Measurements from ENCODE around the gene ITPR2.
"Not testable (repeated sequence)": the region's sequence is repeated elsewhere in the genome, so short reads cannot be mapped to it uniquely, and the experiment has no call there.

ITPR2 gene

DNA sequence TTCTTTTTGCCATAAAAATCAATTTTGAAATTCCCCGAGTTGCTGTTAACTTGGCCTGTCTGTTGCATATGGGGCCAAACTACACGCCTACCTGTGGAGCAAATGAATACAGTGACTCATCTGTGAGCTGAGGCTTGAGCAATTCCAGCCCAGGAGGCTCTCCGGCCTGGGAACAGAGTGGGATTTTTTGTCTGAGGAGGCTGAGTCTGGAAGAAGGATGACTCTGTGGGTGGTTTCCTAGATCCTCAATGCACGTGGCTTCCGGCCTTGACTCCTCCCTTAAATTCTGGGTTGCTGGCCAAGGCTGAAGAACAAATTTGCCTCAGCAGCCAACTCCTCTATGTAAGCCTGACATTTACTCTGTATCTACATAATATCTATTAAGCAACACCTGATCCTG is 513.5 kb downstream of the ITPR2 start:
- H3K18ac ChIP-seq (ENCODE audit: low read length) = no peak overlapping the region
- H2BK120ac ChIP-seq (ENCODE audit: insufficient read depth, low read length, poor library complexity) = no peak overlapping the region
- H4K12ac ChIP-seq (ENCODE audit: low read depth, low read length) = no peak overlapping the region
- no peak overlapping the region for H2BK5ac ChIP-seq (ENCODE audit: low read depth, low read length, poor library complexity)
- peak overlapping the region; percentile 33 for H3K4ac ChIP-seq (ENCODE audit: low read depth, low read length)
- H3K27me3 ChIP-seq (ENCODE audit: insufficient read depth, low read length) = no peaks in the 10 kb centered on the region
- H4K91ac ChIP-seq (ENCODE audit: low read depth, low read length) = peak overlapping the region; percentile 59
- no peaks in the 10 kb centered on the region for H3K36me3 ChIP-seq (ENCODE audit: control insufficient read depth in 1 of 2, insufficient read depth in 2 of 2, low read length in 2 of 2)
- peaks cover 8 to 14% of the 10 kb centered on the region in 2 experiments for H3K4me1 ChIP-seq (ENCODE audit: control insufficient read depth in 1 of 2, insufficient read depth in 2 of 2, low read length in 2 of 2)
- no peak overlapping the region for H3K14ac ChIP-seq (ENCODE audit: low read length)
- DNase-seq = peak; percentile 21 to 57
- no peaks in the 10 kb centered on the region for H3K79me2 ChIP-seq (ENCODE audit: control insufficient read depth, insufficient read depth, low read length, poor library complexity)
- H3K9me3 ChIP-seq (ENCODE audit: insufficient read depth, low read depth, low read length) = peaks cover 9% of the 10 kb centered on the region
- H3K79me1 ChIP-seq (ENCODE audit: low read length) = peaks cover 11% of the 10 kb centered on the region
- H2AFZ ChIP-seq (ENCODE audit: insufficient read depth, low read length, poor library complexity) = no peak overlapping the region
- H3K4me3 ChIP-seq (ENCODE audit: low read depth, low read length) = no peak overlapping the region
- WGBS (ENCODE audit: extremely low coverage, insufficient coverage, insufficient read length) = no CpG with 5 or more reads among the region's 5 CpGs
- no peak overlapping the region for H3K9ac ChIP-seq (ENCODE audit: low read length)
- no peak overlapping the region for H2AK5ac ChIP-seq (ENCODE audit: low read length)
- H2BK12ac ChIP-seq (ENCODE audit: low read length) = peak overlapping the region; percentile 93
- H3K23ac ChIP-seq (ENCODE audit: low read length) = no peak overlapping the region
- no peak overlapping the region for H3K4me2 ChIP-seq (ENCODE audit: low read length)
- H3K27ac ChIP-seq (ENCODE audit: low read depth, low read length) = peak overlapping the region; percentile 73
- H4K8ac ChIP-seq (ENCODE audit: low read depth, low read length) = no peak overlapping the region

DNA sequence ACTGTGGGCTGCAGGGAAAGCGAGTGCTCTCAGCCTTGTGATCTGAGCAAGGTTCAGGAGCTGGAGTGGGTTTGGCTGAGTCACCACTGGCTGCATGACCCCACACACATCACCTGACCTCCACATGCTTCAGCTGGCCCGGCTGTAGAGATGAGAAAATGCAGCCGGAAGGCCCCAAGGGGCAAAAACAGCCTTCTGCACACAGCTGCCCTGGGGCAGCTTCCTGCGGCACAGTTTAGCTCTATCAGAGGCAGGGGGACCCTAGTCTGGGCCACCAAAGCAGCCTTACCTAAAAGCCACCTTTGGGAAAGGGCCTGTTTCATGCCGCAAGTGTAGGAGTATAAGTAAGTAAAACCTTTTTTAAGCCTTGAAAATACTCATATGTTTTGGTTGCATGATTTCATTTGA is 514.3 kb downstream of the ITPR2 start:
- peaks cover 8 to 14% of the 10 kb centered on the region in 2 experiments for H3K4me1 ChIP-seq (ENCODE audit: control insufficient read depth in 1 of 2, insufficient read depth in 2 of 2, low read length in 2 of 2)
- peak overlapping the region; percentile 83 for H2BK120ac ChIP-seq (ENCODE audit: insufficient read depth, low read length, poor library complexity)
- peak overlapping the region; percentile 44 for H3K4me2 ChIP-seq (ENCODE audit: low read length)
- no peak overlapping the region for H2AK5ac ChIP-seq (ENCODE audit: low read length)
- peak overlapping the region; percentile 85 for H2BK12ac ChIP-seq (ENCODE audit: low read length)
- no peak overlapping the region for H3K4me3 ChIP-seq (ENCODE audit: low read depth, low read length)
- H4K91ac ChIP-seq (ENCODE audit: low read depth, low read length) = no peak overlapping the region
- H4K12ac ChIP-seq (ENCODE audit: low read depth, low read length) = no peak overlapping the region
- no peak overlapping the region for H2AFZ ChIP-seq (ENCODE audit: insufficient read depth, low read length, poor library complexity)
- peak overlapping the region; percentile 88 for H3K27ac ChIP-seq (ENCODE audit: low read depth, low read length)
- DNase-seq = peak; percentile 28 to 32
- no peak overlapping the region for H3K18ac ChIP-seq (ENCODE audit: low read length)
- H3K27me3 ChIP-seq (ENCODE audit: insufficient read depth, low read length) = no peaks in the 10 kb centered on the region
- no peak overlapping the region for H3K9ac ChIP-seq (ENCODE audit: low read length)
- no peak overlapping the region for H3K14ac ChIP-seq (ENCODE audit: low read length)
- no peaks in the 10 kb centered on the region for H3K36me3 ChIP-seq (ENCODE audit: control insufficient read depth in 1 of 2, insufficient read depth in 2 of 2, low read length in 2 of 2)
- H3K9me3 ChIP-seq (ENCODE audit: insufficient read depth, low read depth, low read length) = peaks cover 9% of the 10 kb centered on the region
- H3K79me1 ChIP-seq (ENCODE audit: low read length) = peaks cover 11% of the 10 kb centered on the region
- H3K23ac ChIP-seq (ENCODE audit: low read length) = no peak overlapping the region
- H3K79me2 ChIP-seq (ENCODE audit: control insufficient read depth, insufficient read depth, low read length, poor library complexity) = no peaks in the 10 kb centered on the region
- no CpG with 5 or more reads among the region's 5 CpGs for WGBS (ENCODE audit: extremely low coverage, insufficient coverage, insufficient read length)
- H4K8ac ChIP-seq (ENCODE audit: low read depth, low read length) = no peak overlapping the region
- H3K4ac ChIP-seq (ENCODE audit: low read depth, low read length) = no peak overlapping the region
- no peak overlapping the region for H2BK5ac ChIP-seq (ENCODE audit: low read depth, low read length, poor library complexity)

DNA sequence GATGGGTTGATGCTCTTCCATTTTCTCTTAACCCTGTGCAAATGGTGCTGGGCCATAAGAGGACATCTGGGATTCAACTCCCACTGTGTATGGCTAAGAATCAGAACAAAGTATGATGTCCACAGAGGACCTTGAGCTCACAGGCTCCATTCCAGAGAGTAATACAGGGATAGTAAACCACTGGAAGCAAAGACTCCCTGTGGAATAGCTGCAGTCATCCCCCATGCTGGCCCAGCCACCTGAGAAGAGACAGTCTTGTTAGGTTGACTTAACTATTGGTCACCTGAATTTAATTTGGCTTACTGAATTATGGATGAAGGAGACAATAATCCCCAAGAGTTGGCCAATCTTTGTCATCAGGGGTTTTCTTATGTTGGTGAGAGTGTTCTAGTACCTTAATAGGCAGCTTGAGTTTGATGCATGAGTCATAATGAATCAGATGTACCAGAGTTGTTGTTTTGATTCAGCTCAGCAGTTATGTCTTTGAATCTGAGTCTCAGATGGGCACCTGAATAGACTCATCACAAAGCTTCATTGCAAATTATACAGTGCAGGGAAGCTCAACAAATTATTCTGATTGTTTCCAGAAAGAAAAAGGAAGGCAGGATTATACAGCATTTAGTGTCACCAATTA is 514.9 kb downstream of the ITPR2 start:
- Histone ChIP-seq H3K4ac (ENCODE audit: low read depth, low read length) (no peak overlapping the region), H4K8ac (ENCODE audit: low read depth, low read length) (no peak overlapping the region), H3K4me3 (ENCODE audit: low read depth, low read length) (no peak overlapping the region), H2AK5ac (ENCODE audit: low read length) (peak overlapping the region; percentile 57), H4K91ac (ENCODE audit: low read depth, low read length) (no peak overlapping the region), H2BK5ac (ENCODE audit: low read depth, low read length, poor library complexity) (peak overlapping the region; percentile 42), H3K14ac (ENCODE audit: low read length) (peak overlapping the region; percentile 47), H3K9ac (ENCODE audit: low read length) (no peak overlapping the region), H2BK12ac (ENCODE audit: low read length) (peak overlapping the region; percentile 13), H3K27me3 (ENCODE audit: insufficient read depth, low read length) (no peaks in the 10 kb centered on the region), H2BK120ac (ENCODE audit: insufficient read depth, low read length, poor library complexity) (peak overlapping the region; percentile 39), H3K27ac (ENCODE audit: low read depth, low read length) (peak overlapping the region; percentile 88), H3K23ac (ENCODE audit: low read length) (no peak overlapping the region), H2AFZ (ENCODE audit: insufficient read depth, low read length, poor library complexity) (no peak overlapping the region), H3K79me2 (ENCODE audit: control insufficient read depth, insufficient read depth, low read length, poor library complexity) (no peaks in the 10 kb centered on the region), H3K9me3 (ENCODE audit: insufficient read depth, low read depth, low read length) (peaks cover 9% of the 10 kb centered on the region), H3K79me1 (ENCODE audit: low read length) (peaks cover 11% of the 10 kb centered on the region), H4K12ac (ENCODE audit: low read depth, low read length) (no peak overlapping the region), H3K36me3 (ENCODE audit: control insufficient read depth in 1 of 2, insufficient read depth in 2 of 2, low read length in 2 of 2) (no peaks in the 10 kb centered on the region), H3K4me1 (ENCODE audit: control insufficient read depth in 1 of 2, insufficient read depth in 2 of 2, low read length in 2 of 2) (peaks cover 8 to 14% of the 10 kb centered on the region in 2 experiments), H3K4me2 (ENCODE audit: low read length) (peak overlapping the region; percentile 44), H3K18ac (ENCODE audit: low read length) (no peak overlapping the region)
- peak in 1 of 2 donors; percentile 24 for DNase-seq

DNA sequence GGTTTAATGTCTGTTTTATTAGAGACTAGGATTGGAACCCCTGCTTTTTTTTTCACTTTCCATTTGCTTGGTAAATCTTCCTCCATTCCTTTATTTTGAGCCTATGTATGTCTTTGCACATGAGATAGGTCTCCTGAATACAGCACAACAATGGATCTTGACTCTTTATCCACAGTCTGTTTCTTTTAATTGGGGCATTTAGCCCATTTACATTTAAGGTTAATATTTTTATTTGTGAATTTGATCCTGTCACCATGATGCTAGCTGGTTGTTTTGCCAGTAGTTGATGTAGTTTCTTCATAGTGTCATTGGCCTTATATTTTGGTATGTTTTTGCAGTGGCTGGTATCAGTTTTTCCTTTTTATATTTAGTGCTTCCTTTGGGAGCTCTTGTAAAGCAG is 518.9 kb downstream of the ITPR2 start:
- not testable (repeated sequence) for H3K27me3 ChIP-seq (ENCODE audit: insufficient read depth, low read length); H2BK5ac ChIP-seq (ENCODE audit: low read depth, low read length, poor library complexity); H3K9ac ChIP-seq (ENCODE audit: low read length); H3K9me3 ChIP-seq (ENCODE audit: insufficient read depth, low read depth, low read length); H3K36me3 ChIP-seq (ENCODE audit: control insufficient read depth in 1 of 2, insufficient read depth in 2 of 2, low read length in 2 of 2); H3K27ac ChIP-seq (ENCODE audit: low read depth, low read length); H2BK120ac ChIP-seq (ENCODE audit: insufficient read depth, low read length, poor library complexity); H3K79me2 ChIP-seq (ENCODE audit: control insufficient read depth, insufficient read depth, low read length, poor library complexity); DNase-seq; H4K91ac ChIP-seq (ENCODE audit: low read depth, low read length); H2BK12ac ChIP-seq (ENCODE audit: low read length); H4K12ac ChIP-seq (ENCODE audit: low read depth, low read length); H3K4ac ChIP-seq (ENCODE audit: low read depth, low read length); H3K18ac ChIP-seq (ENCODE audit: low read length); H3K79me1 ChIP-seq (ENCODE audit: low read length); H3K4me3 ChIP-seq (ENCODE audit: low read depth, low read length); H4K8ac ChIP-seq (ENCODE audit: low read depth, low read length); H2AK5ac ChIP-seq (ENCODE audit: low read length); H2AFZ ChIP-seq (ENCODE audit: insufficient read depth, low read length, poor library complexity); H3K14ac ChIP-seq (ENCODE audit: low read length); H3K23ac ChIP-seq (ENCODE audit: low read length); H3K4me2 ChIP-seq (ENCODE audit: low read length)
- peaks cover 5 to 11% of the 10 kb centered on the region in 2 experiments for H3K4me1 ChIP-seq (ENCODE audit: control insufficient read depth in 1 of 2, insufficient read depth in 2 of 2, low read length in 2 of 2)

Data from trophoblast cell (in vitro differentiated cells and primary cell).